ENCODE data around the gene CHMP6.

CHMP6 gene

GRCh38 chr17:80995131-80995530, 3.5 kb downstream of the CHMP6 start:
- DNase-seq, result no peak

GRCh38 chr17:80996422-80997305, 5.0 kb downstream of the CHMP6 start:
- no peak for DNase-seq

- DNase-seq, result no peak
These were observed 5.9 kb downstream of the CHMP6 start for GRCh38 chr17:80997424-80998117.

- no peak for DNase-seq
These were observed 6.6 kb downstream of the CHMP6 start for GRCh38 chr17:80998118-80998747.

DNA sequence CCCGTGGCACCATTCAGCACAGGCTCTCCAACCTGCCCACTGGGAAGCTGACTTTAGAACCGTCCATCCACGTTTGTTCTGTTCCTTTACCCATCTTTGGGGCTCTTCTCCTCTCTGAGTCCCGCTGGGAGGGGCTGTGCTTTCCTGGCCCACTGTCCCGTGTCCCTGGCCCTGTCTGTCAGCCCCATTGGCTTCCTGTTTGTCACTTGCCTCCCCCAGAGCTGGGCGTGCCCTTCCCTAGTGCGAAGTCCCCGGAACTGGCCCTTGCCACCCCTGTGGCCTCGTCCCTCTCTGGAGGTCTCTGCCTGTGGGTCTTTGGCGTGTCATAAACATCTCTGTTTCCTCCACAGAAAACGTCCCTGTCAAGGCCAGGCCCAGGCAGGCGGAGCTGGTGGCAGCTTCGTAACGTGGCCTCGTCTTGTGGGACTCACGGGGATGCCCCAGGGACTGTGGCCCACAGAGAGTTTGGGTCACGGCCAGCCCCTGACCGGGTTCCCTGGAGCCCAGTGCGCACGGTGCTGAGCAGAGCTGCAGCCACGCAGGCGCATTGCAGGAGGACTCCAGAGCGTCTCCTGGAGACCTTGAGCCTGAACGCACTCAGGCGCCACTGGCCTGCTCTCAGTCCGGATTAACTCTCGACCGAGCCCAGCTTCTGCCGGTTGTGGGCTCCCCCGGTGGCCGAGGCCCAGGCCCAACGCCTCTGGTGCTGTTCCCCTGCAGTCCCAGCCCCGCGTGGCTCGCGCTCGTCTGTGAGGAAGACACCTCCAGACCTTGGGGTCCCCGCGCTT, 7.3 kb downstream of the CHMP6 start:
- no peak for DNase-seq

DNA sequence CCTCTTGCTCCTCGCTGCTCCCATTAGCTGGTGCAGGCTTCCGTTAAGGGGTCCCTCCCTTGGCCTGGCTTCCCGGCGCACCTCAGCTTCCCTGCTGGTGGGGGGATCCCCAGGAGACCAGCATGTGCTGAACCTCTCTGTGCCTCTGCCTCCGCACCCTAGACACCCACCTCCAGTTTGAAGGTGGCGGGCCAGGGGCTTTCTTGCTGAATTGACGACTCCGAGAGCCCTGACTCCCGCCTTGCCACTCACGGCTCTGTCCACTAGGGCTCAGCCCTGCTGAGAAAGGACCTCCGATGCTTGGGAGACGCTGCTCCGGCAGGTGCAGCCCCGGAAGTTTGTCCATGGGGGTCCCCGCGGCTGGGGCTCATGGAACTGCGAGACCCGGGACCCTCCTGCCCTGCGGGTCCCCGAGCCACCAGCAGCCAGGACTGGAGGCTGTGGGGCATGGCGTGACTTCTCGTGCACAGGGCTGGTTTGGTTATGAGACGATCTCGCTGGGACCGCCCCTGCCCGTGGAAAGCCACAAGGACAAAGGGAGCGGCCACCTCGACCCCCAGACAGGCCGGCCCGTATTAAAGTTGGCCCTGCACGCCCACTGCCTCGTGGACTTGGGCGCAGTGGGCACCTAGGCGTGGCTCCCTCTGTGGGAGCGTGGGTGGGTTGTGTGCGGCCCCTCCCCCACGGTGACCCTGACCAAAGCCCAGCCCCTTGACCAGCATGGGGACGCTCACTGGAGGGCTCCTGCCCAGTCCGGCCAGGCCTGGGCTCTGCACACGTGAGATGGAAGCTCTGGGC, 8.1 kb downstream of the CHMP6 start:
- DNase-seq, result no peak

GRCh38 chr17:81000334-81000630, 8.6 kb downstream of the CHMP6 start:
- no peak for DNase-seq

- no peak for DNase-seq
These were observed 9.2 kb downstream of the CHMP6 start for GRCh38 chr17:81000631-81001357.

GRCh38 chr17:81002013-81002384, 10.4 kb downstream of the CHMP6 start:
- DNase-seq, result no peak

GRCh38 chr17:81002409-81003361, 11.0 kb downstream of the CHMP6 start:
- no peak for DNase-seq

DNA sequence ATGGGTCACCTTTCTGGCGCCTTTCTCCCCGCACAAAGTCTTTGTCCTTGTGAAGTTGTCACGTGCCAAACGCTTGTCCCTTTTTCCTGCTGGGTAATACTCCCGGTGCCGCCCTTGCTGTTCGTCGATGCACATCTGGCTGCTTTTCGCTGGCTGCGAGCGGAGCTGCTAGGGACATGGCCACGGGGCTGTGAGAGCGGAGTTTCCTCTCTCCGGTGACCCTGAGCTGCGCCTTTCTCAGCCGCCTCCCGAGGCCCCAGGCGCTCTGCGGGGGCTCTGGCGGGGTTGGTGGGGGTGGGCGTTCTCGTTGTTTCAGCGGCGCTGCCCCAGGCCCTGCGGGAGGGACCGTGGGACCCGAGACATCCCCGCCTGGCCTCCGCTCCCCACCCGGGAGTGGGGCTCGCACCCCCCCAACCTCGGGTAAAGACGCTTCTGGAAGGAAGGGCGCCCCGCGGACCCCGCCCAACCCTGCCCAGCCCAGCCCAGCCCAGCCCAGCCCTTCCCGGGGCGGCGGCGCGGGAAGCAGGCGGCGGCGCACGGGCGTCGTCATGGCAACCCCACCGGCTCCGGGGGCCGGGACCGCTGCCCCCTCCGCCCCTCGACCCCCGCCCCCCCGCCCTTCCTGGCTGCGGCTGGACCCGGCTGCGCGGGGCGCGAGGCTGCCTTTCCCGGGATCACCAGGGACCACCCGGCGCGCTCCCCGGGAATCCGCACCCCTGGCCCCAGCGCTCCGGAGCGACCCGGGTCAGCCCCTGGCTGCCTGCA, 12.3 kb downstream of the CHMP6 start:
- DNase-seq, result peak; percentile 30

GRCh38 chr17:81006891-81007290, 15.2 kb downstream of the CHMP6 start:
- DNase-seq, result no peak

DNA sequence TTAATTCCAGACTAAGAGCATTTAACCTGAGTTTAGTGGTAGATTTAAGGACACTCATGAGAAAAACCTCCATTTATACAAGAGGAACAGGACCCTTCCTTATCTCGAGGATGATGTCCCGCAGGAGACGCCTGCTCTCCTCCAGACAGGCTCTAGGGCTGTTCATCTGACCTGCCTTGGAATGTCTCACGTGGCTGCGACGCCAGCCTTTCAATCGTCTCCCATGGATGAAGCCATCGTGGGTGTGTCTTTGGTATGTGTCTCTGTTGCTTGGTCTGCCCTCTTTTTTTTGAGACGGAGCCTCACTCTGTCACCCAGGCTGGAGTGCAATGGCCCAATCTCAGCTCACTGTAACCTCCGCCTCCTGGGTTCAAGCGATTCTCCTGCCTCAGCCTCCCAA, 16.5 kb downstream of the CHMP6 start:
- no peak for DNase-seq

DNA sequence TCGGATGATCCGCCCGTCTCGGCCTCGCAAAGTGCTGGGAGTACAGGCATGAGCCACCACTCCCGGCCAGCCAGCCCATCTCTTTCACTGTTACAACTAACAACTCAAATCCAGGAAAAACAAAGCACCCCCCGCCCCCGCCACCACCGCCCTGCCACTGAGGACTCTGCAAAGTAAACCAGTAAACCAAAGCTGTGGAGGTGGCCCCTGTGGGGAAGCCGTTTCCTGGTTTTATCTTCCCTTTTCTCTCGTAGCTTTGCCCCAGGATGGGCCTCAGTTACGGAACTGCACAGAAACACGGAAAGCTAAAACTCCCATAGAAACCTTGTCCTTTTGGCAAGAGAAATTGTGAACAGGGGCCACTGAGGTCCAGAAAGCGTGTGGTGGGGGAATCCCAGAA, 17.5 kb downstream of the CHMP6 start:
- no peak for DNase-seq

DNA sequence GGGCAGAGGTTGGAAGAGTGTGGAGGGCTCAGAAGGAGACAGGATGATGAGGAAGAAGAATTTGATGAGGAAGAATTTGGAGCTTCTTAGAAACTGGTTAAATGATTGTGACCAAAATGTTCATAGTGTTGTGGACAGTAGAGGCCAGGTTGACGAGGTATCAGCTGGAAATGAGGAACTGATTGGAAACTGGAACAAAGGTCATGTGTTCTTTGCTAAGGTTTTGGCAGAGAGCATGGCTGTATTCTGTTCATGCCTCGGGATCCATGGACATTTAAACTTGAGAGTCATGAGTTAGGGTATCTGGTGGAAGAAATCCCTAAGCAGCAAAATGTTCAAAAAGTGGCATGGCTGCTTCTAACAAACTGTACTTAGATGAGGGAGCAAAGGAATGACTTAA, 19.3 kb downstream of the CHMP6 start:
- no peak for DNase-seq

DNA sequence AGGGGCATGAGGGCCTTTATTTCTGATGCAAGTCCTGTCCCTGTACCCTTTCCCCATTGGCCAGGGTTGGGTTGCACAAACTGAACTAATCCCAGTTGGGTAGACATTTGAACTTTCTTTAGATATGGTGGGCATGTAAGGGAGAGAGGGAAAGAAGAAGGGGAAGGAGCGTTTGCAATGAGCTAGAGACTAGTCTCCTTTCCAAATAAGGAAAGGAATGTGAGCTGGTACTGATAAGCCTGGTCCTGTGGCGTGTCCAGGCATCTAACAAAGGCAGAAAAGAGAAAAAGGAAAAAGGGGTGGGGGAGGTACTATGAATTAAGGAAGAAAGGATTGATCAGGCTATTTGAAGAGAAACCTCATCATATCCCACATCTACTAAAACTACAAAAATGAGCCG, 20.3 kb downstream of the CHMP6 start:
- DNase-seq, result no peak

- no peak for DNase-seq
These were observed 21.2 kb downstream of the CHMP6 start for GRCh38 chr17:81012574-81013447.

GRCh38 chr17:81013642-81014041, 22.0 kb downstream of the CHMP6 start:
- no peak for DNase-seq

GRCh38 chr17:81015136-81015535, 23.5 kb downstream of the CHMP6 start:
- DNase-seq, result no peak
